Retinal pigment epithelial cell (primary cell): ENCODE measurements around the gene ARSH.
"Not testable (repeated sequence)": the region's sequence is repeated elsewhere in the genome, so short reads cannot be mapped to it uniquely, and the experiment has no call there.

Experiments
- DNase-seq: peaks from one replicate; pipeline ENCODE4 v3.0.0-alpha.2; 2010; ENCODE audit warnings: low read depth
- H3K4me3 ChIP-seq: 2 replicates; pipeline ENCODE4 v1.5.1; 2011; ENCODE audit warnings: mild to moderate bottlenecking, low read length, control low read depth, moderate library complexity
- CTCF ChIP-seq: conservative IDR thresholded peaks from 2 replicates; pipeline ENCODE4 v1.5.1; 2011; ENCODE audit warnings: low read depth, low read length, control low read depth, inconsistent platforms

ARSH gene

GRCh38 chrX:2967012-2967411, 39.3 kb upstream of the ARSH start:
- TF ChIP-seq CTCF, result no peak
- H3K4me3 ChIP-seq, result no peak overlapping the region
- DNase-seq, result no peak

GRCh38 chrX:2967584-2967983, 38.8 kb upstream of the ARSH start:
- no peak overlapping the region for H3K4me3 ChIP-seq
- no peak for DNase-seq
- no peak for TF ChIP-seq CTCF

- TF ChIP-seq CTCF, result no peak
- DNase-seq, result no peak
- peak overlapping the region; percentile 19 for H3K4me3 ChIP-seq
Observed at GRCh38 chrX:2967998-2968909, 38.1 kb upstream of the ARSH start.

- DNase-seq, result no peak
- TF ChIP-seq CTCF, result no peak
- no peak overlapping the region for H3K4me3 ChIP-seq
Observed at GRCh38 chrX:2969021-2969420, 37.3 kb upstream of the ARSH start.

GRCh38 chrX:2972391-2972790, 34.0 kb upstream of the ARSH start:
- TF ChIP-seq CTCF, result no peak
- H3K4me3 ChIP-seq, result no peak overlapping the region
- no peak for DNase-seq

- no peak overlapping the region for H3K4me3 ChIP-seq
Observed at GRCh38 chrX:2974961-2975360, 31.4 kb upstream of the ARSH start.

GRCh38 chrX:2978639-2979038, 27.7 kb upstream of the ARSH start:
- H3K4me3 ChIP-seq, DNase-seq: not testable (repeated sequence)

More at GRCh38 chrX:2974961-2975360, 31.4 kb upstream of the ARSH start:
- DNase-seq, result no peak
- TF ChIP-seq CTCF, result no peak
